Sigmoid colon (tissue), 7 donors: Measurements from ENCODE around the gene MUC21. TPM values are rescaled to one million over a fixed set of nuclear protein-coding genes. Genes with fewer than 3 reads are reported as not detected.

ENCODE experiments used
- DNase-seq: peaks from one replicate; pipeline ENCODE4 v3.0.0-alpha.2; 2019
- H3K27ac ChIP-seq, 4 donors: fragments of 200-600 bp; sonication (generic); one replicate each; pipeline ENCODE4 v1.5.1; 2016 to 2019; ENCODE audit warnings: mild to moderate bottlenecking in 1 of 4
- H3K27me3 ChIP-seq, 3 donors: fragments of 200-600 bp; sonication (generic); one replicate each; pipeline ENCODE4 v1.5.1; 2019; ENCODE audit warnings: mild to moderate bottlenecking in 1 of 3
- H3K36me3 ChIP-seq, 4 donors: fragments of 200-600 bp; sonication (generic); one replicate each; pipeline ENCODE4 v1.5.1; 2016 to 2019
- H3K4me1 ChIP-seq, 4 donors: fragments of 200-600 bp; sonication (generic); one replicate each; pipeline ENCODE4 v1.5.1; 2017 to 2019
- H3K4me3 ChIP-seq, 4 donors: fragments of 200-600 bp; sonication (generic); one replicate each; pipeline ENCODE4 v1.5.1; 2017 to 2019; ENCODE audit warnings: mild to moderate bottlenecking in 2 of 4, moderate library complexity in 1 of 4
- H3K9me3 ChIP-seq, 4 donors: fragments of 200-600 bp in 3 of 4; sonication (generic) in 3 of 4; one replicate each; pipeline versions ENCODE4 v1.5.1 to v1.6.1; 2013 to 2019
- EP300 ChIP-seq, 4 donors: sonication (generic); formaldehyde crosslinking; IDR thresholded peaks; one replicate each; pipeline ENCODE4 v1.6.1; 2017; ENCODE audit warnings: antibody characterized with exemption in 4 of 4
- POLR2A ChIP-seq, 2 donors: fragments of 450-650 bp; IDR thresholded peaks; one replicate each; pipeline ENCODE4 v1.6.1; 2016; ENCODE audit warnings: antibody characterized with exemption in 2 of 2, mild to moderate bottlenecking in 2 of 2, moderate library complexity in 2 of 2
- POLR2AphosphoS5 ChIP-seq, 4 donors: sonication (generic); formaldehyde crosslinking; IDR thresholded peaks; one replicate each; pipeline ENCODE4 v1.6.1; 2017; ENCODE audit warnings: antibody characterized with exemption in 4 of 4
- WGBS, 2 donors: extraction: QIAGEN DNeasy Blood & Tissue Kit; methylation state at CpG; one replicate each; pipeline ENCODE4 v1.1.7; 2013; 5-methylcytosine and 5-hydroxymethylcytosine counted together
- intact Hi-C: fragments of 100-400 bp; cut with DNase I; formaldehyde crosslinking; loops from one replicate; pipeline ENCODE4 v1.15.1; 2023
- polyA plus RNA-seq, 3 donors: library from polyadenylated mRNA; stranded (reverse); fragments of 200-250 nt; gene quantifications; one replicate each; pipeline ENCODE4 v1.2.3, GENCODE V29; 2013
- total RNA-seq, 4 donors: library from RNA; depleted of rRNA; stranded (reverse); fragments of >200 nt; gene quantifications; one replicate each; pipeline ENCODE4 v1.1.0, GENCODE V29; 2016
- TF ChIP-seq, protein P1 (sequence below), 4 experiments: fragments of 450-650 bp in 3 of 4; fragments of 200-600 bp in 1 of 4; IDR thresholded peaks; one replicate each; pipeline ENCODE4 v1.5.1; 2016 to 2019; ENCODE audit warnings: antibody characterized with exemption in 4 of 4, mild to moderate bottlenecking in 3 of 4, moderate library complexity in 2 of 4
- donor health status: healthy with polysubstance abuse.
- donor health status: Bipolar disorder and iron deficiency.
- donor health status: healthy.

MUC21 gene
- total and polyA plus RNA-seq, 7 donors = 0.19 to 1.2 TPM; not detected in 5

DNA sequence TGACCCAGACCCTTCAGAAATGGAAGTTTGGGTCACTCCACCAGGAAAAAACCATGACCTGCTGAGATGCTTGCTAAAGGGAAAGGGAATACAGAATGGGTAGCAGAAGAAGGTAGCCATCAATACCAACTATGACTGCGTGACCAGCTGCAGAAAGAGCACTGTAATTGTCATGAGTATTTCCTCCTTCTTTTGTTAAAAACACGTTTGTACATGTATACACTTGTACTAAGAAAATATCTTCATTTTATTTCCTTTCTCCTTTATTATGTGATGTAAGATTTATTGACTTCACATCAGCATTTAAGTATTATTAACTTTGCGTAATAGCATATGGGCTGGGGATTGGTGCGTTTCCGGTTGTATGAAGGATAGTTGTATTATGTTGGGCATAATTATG is 12.6 kb upstream of the MUC21 start:
- WGBS, 2 donors = 75 to 89% methylated on average over 5 of the region's 5 CpGs
- Histone ChIP-seq H3K36me3 (no peaks in the 10 kb centered on the region), H3K27me3 (peaks cover 0 to 8% (median 0%) of the 10 kb centered on the region in 3 donors), H3K9me3 (no peaks in the 10 kb centered on the region), H3K4me3 (no peak overlapping the region), H3K4me1 (no peaks in the 10 kb centered on the region), H3K27ac (no peak overlapping the region)
- TF ChIP-seq, protein P1, sequence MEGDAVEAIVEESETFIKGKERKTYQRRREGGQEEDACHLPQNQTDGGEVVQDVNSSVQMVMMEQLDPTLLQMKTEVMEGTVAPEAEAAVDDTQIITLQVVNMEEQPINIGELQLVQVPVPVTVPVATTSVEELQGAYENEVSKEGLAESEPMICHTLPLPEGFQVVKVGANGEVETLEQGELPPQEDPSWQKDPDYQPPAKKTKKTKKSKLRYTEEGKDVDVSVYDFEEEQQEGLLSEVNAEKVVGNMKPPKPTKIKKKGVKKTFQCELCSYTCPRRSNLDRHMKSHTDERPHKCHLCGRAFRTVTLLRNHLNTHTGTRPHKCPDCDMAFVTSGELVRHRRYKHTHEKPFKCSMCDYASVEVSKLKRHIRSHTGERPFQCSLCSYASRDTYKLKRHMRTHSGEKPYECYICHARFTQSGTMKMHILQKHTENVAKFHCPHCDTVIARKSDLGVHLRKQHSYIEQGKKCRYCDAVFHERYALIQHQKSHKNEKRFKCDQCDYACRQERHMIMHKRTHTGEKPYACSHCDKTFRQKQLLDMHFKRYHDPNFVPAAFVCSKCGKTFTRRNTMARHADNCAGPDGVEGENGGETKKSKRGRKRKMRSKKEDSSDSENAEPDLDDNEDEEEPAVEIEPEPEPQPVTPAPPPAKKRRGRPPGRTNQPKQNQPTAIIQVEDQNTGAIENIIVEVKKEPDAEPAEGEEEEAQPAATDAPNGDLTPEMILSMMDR (IDR thresholded peaks at IDR 0.05) = no peak
- no peak for TF ChIP-seq EP300 (IDR thresholded peaks at IDR 0.05)
- no peak for TF ChIP-seq POLR2AphosphoS5 (IDR thresholded peaks at IDR 0.05)
- TF ChIP-seq POLR2A (IDR thresholded peaks at IDR 0.05) = no peak
- intact Hi-C loops = no loop called here
- no peak for DNase-seq

DNA sequence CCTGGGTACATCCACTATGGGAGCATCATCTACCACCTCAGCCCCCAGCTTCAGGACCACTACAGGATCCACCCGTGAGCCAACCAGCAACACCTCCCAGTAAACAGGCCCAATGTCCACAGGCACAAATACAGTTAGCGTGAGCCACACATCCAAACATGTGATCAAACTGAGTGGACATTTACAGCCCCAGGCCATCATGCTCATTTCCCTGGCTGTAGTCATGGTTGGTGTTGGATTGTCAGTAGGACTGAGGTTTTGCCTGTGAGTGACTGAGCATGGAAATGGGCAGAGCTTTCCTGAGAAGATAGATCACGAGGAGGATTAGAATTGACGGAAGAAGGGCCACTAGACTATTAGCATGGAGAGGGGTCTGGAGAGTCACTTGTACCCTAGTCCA is 10.7 kb upstream of the MUC21 start:
- intact Hi-C loops = no loop called here
- no peaks in the 10 kb centered on the region for H3K36me3 ChIP-seq
- H3K9me3 ChIP-seq = no peaks in the 10 kb centered on the region
- peaks cover 0 to 8% (median 0%) of the 10 kb centered on the region in 3 donors for H3K27me3 ChIP-seq
- TF ChIP-seq, protein P1 (IDR thresholded peaks at IDR 0.05) = no peak
- TF ChIP-seq EP300 (IDR thresholded peaks at IDR 0.05) = no peak
- TF ChIP-seq POLR2A (IDR thresholded peaks at IDR 0.05) = no peak
- no peak for TF ChIP-seq POLR2AphosphoS5 (IDR thresholded peaks at IDR 0.05)
- DNase-seq = no peak
- no peaks in the 10 kb centered on the region for H3K4me1 ChIP-seq
- H3K27ac ChIP-seq = no peak overlapping the region
- no peak overlapping the region for H3K4me3 ChIP-seq
- WGBS, 2 donors = 94 to 96% methylated on average over 4 of the region's 4 CpGs

DNA sequence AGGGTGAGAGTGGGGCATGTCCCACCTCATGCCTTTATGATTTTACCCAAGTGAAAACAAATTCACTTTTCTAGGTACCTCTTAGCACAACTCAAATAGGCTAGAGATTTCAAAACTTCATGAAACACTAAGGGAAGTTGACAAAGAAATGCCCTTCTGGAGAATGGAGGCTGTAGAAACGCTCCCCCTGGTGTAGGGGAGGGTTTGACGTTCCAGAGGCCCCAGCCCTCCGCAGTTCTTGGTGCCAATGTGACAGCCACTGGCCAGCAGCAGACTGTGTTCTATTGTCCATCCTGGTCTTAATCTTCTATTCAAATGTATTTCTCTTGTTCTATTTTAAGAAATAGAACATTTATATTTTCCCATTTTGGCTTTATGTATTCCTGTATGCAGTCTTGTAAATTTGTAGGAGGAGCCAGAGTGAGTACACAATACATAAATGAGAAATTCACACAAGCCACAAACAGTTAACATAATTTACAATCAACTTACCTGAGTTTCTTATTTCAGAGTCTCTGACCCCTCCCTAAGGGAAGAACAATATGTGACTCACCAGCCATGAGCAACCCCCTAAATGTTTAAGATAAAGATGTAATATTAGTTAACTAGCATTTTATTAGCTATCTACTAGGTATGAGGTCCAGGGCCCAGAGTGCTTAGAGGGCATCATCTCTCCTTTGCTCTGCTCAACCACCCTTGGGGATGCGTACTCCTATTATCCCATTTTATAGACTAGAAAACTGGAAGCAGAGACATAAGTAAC is 8.8 kb upstream of the MUC21 start:
- H3K27ac ChIP-seq = no peak overlapping the region
- intact Hi-C loops = no loop called here
- H3K27me3 ChIP-seq = peaks cover 0 to 8% (median 0%) of the 10 kb centered on the region in 3 donors
- no peaks in the 10 kb centered on the region for H3K4me1 ChIP-seq
- no peak for DNase-seq
- 70 to 79% methylated on average over 4 of the region's 4 CpGs for whole genome bisulfite sequencing, 2 donors
- no peaks in the 10 kb centered on the region for H3K36me3 ChIP-seq
- no peak for TF ChIP-seq EP300 (IDR thresholded peaks at IDR 0.05)
- TF ChIP-seq, protein P1 (IDR thresholded peaks at IDR 0.05) = no peak
- no peak for TF ChIP-seq POLR2AphosphoS5 (IDR thresholded peaks at IDR 0.05)
- TF ChIP-seq POLR2A (IDR thresholded peaks at IDR 0.05) = no peak
- no peak overlapping the region for H3K4me3 ChIP-seq
- no peaks in the 10 kb centered on the region for H3K9me3 ChIP-seq

DNA sequence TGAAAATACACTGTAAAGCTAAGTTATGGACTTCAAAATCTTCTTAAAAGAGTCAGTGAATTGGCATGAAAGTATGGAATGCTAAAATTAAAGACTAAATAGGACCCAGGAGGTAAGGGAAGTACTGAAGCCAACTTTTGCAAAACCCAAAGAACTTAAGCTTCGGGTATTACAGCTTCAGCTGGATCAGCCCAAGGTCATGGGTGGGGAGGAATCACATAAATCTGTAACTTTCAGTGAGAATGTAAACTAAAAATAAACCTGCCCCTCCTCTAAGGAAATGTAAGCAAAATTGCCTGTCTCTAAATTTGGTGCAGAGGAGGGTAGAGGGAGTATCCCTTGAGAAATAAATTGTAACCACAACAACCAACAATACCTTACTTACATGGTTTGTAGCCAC is 4.4 kb upstream of the MUC21 start:
- Histone ChIP-seq H3K27me3 (peaks cover 0 to 4% (median 0%) of the 10 kb centered on the region in 3 donors), H3K4me1 (peaks cover 0 to 7% (median 3%) of the 10 kb centered on the region in 4 donors), H3K36me3 (no peaks in the 10 kb centered on the region), H3K27ac (no peak overlapping the region), H3K9me3 (no peaks in the 10 kb centered on the region), H3K4me3 (no peak overlapping the region)
- WGBS, 2 donors = 29 to 46% methylated on average over 1 of the region's 1 CpG
- TF ChIP-seq POLR2A (IDR thresholded peaks at IDR 0.05) = no peak
- TF ChIP-seq POLR2AphosphoS5 (IDR thresholded peaks at IDR 0.05) = no peak
- TF ChIP-seq EP300 (IDR thresholded peaks at IDR 0.05) = no peak
- TF ChIP-seq, protein P1 (IDR thresholded peaks at IDR 0.05) = no peak
- no peak for DNase-seq
- intact Hi-C loops = no loop called here
